ENCODE data around the gene LSM10. TPM values are rescaled to one million over a fixed set of nuclear protein-coding genes. Genes with fewer than 3 reads are reported as not detected.

Gene LSM10
- total RNA-seq, 1 donor from 2014 or later, result 62.7 TPM

DNA sequence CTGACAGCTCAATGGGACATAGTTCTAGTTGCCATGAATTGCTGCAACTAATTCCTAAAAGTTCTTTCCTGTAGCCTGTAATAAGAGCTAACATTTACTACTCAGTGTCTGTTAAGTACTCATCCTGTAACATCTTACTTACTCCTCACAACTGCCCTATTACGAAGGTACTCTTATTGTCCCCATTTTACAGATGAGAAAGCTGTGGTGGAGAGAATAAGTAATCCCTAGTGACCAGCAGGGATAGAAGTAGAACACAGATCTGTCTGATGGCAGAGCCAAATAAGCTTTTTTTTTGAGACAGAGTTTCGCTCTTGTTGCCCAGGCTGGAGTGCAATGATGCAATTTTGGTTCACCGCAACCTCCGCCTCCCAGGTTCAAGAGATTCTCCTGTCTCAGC lies 15.0 kb downstream of the LSM10 start:
- no peaks in the 10 kb centered on the region for H3K9me3 Mint-ChIP-seq
- peaks cover 83% of the 10 kb centered on the region for H3K4me1 Mint-ChIP-seq
- DNase-seq (no peak), ATAC-seq (ENCODE audit: low read depth) (no peak)
- CTCF ChIA-PET, result interaction anchor here (1.0 to 1.3 kb wide), 2 partner anchors 16 to 38 kb away, joined by 3 to 4 read pairs; no protein-coding TSS in a partner anchor
- intact Hi-C loops (cut with micrococcal nuclease), result no loop called here
- no peak overlapping the region for H3K4me3 Mint-ChIP-seq
- H3K36me3 Mint-ChIP-seq (ENCODE audit: low read depth), result peaks cover 40% of the 10 kb centered on the region
- no peaks in the 10 kb centered on the region for H3K27me3 Mint-ChIP-seq
- TF ChIP-seq, protein P1, sequence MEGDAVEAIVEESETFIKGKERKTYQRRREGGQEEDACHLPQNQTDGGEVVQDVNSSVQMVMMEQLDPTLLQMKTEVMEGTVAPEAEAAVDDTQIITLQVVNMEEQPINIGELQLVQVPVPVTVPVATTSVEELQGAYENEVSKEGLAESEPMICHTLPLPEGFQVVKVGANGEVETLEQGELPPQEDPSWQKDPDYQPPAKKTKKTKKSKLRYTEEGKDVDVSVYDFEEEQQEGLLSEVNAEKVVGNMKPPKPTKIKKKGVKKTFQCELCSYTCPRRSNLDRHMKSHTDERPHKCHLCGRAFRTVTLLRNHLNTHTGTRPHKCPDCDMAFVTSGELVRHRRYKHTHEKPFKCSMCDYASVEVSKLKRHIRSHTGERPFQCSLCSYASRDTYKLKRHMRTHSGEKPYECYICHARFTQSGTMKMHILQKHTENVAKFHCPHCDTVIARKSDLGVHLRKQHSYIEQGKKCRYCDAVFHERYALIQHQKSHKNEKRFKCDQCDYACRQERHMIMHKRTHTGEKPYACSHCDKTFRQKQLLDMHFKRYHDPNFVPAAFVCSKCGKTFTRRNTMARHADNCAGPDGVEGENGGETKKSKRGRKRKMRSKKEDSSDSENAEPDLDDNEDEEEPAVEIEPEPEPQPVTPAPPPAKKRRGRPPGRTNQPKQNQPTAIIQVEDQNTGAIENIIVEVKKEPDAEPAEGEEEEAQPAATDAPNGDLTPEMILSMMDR (IDR thresholded peaks at IDR 0.05), result no peak
- POLR2A ChIA-PET, result no interaction called here
- peak overlapping the region; percentile 30 for H3K27ac Mint-ChIP-seq

DNA sequence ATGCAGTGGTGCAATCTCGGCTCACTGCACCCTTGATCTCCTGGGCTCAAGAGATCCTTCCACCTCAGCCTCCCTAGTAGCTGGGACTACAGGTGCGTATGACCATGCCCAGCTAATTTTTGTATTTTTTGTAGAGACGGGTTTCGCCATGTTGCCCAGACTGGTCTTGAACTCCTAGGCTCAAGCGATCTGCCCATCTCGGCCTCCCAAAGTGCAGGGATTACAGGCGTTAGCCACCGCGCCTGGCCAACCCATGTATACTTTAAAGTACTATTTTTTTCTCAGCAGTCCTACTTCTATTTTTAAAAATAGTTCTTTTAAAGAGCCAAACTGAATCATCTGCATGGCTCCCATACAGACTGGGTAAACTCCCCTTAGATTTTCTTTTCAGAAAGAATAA lies 15.5 kb downstream of the LSM10 start:
- Mint-ChIP-seq H3K4me3 (no peak overlapping the region), H3K4me1 (peaks cover 81% of the 10 kb centered on the region), H3K27ac (peak overlapping the region; percentile 30), H3K27me3 (no peaks in the 10 kb centered on the region), H3K9me3 (no peaks in the 10 kb centered on the region), H3K36me3 (ENCODE audit: low read depth) (peaks cover 43% of the 10 kb centered on the region)
- ATAC-seq (ENCODE audit: low read depth) (no peak), DNase-seq (no peak)
- intact Hi-C loops (cut with micrococcal nuclease), result no loop called here
- TF ChIP-seq, protein P1 (IDR thresholded peaks at IDR 0.05), result no peak
- ChIA-PET CTCF (interaction anchor here (1.0 to 1.3 kb wide), 2 partner anchors 15 to 38 kb away, joined by 3 to 4 read pairs; no protein-coding TSS in a partner anchor), POLR2A (interaction anchor here (1.0 kb wide), 1 partner anchor 15 kb away, joined by 3 read pairs; the partner anchor contains the start of gene LSM10)

DNA sequence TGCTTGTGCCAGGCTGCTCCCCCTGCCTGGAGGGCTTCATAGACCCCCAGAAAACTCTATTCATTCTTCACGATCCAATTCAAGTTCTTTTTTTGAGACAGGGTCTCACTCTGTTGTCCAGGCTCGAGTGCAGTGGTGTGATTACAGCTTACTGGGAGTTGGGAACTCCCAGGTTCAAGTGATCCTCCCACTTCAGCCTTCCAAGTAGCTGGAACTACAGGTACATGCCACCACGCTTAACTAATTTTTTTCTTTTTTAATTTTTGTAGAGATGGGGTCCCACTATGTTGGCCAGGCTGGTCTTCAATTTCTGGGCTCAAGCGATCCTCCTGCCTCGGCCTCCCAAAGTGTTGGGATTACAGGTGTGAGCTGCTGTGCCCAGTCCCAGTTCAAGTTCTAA lies 16.3 kb downstream of the LSM10 start:
- H3K4me1 Mint-ChIP-seq, result peaks cover 77% of the 10 kb centered on the region
- no peaks in the 10 kb centered on the region for H3K27me3 Mint-ChIP-seq
- POLR2A ChIA-PET, result interaction anchor here (1.0 kb wide), 1 partner anchor 16 kb away, joined by 3 read pairs; the partner anchor contains the start of gene LSM10

DNA sequence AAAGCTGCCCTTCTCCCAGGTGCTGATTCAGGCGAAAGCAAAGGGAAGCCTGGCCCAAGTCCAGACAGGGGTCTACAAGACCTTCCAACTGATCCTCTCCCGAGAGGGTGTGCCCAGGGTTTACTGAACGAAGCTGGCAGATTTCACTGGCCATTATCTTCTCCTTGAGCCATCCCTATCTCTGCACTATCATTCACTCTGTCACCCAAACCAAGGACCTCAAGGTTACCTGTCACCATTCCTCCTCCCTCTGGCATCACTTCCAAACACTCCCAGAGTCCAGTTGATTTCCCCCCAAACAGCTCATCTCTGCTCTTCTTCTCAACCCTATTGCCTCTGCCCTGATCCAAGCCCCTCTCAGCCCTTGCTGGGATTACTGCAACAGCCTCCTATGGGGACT lies 16.9 kb downstream of the LSM10 start:
- ATAC-seq (ENCODE audit: low read depth) (no peak), DNase-seq (no peak)
- TF ChIP-seq, protein P1 (IDR thresholded peaks at IDR 0.05), result no peak
- Mint-ChIP-seq H3K4me3 (no peak overlapping the region), H3K27ac (peak overlapping the region; percentile 36), H3K27me3 (no peaks in the 10 kb centered on the region), H3K36me3 (ENCODE audit: low read depth) (peaks cover 42% of the 10 kb centered on the region), H3K9me3 (no peaks in the 10 kb centered on the region), H3K4me1 (peaks cover 78% of the 10 kb centered on the region)
- CTCF ChIA-PET, result interaction anchor here (1.1 kb wide), 1 partner anchor 95 kb away, joined by 3 read pairs; no protein-coding TSS in a partner anchor
- intact Hi-C loops (cut with micrococcal nuclease), result no loop called here
- POLR2A ChIA-PET, result no interaction called here

More for the DNA sequence above, 16.3 kb downstream of the LSM10 start:
- Mint-ChIP-seq H3K36me3 (ENCODE audit: low read depth) (peaks cover 43% of the 10 kb centered on the region), H3K9me3 (no peaks in the 10 kb centered on the region), H3K4me3 (no peak overlapping the region), H3K27ac (peak overlapping the region; percentile 36)
- TF ChIP-seq, protein P1 (IDR thresholded peaks at IDR 0.05), result no peak
- intact Hi-C loops (cut with micrococcal nuclease), result no loop called here
- DNase-seq, result no peak
- no peak for ATAC-seq (ENCODE audit: low read depth)
- CTCF ChIA-PET, result interaction anchor here (1.1 kb wide), 1 partner anchor 96 kb away, joined by 3 read pairs; no protein-coding TSS in a partner anchor

DNA sequence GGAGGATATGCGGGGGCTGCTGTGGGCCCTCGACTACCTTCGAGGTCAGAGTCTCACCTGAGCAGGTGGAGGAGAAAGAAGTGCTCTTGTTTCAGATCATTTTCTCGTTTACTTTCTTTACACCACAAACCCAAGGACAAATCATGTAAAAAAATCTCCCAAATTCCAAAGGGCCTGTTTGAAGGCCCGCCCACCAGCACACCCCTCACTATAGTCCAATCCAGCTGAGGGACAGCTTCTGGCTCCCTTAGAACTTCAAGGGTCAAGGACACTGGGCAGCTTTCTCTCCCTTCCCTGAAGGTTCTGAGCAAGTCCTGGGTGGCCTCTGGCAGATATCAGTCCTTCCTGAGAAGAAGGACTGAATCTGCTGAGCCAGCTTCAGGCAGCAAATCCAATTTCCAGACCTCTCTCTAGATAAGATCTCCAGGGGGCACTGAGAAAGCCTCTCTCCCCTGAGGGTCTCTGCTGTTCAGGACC lies 17.5 kb downstream of the LSM10 start:
- intact Hi-C loops (cut with micrococcal nuclease), result no loop called here
- CTCF ChIA-PET, result no interaction called here
- no peaks in the 10 kb centered on the region for H3K27me3 Mint-ChIP-seq

More for the DNA sequence above, 17.5 kb downstream of the LSM10 start:
- H3K4me1 Mint-ChIP-seq, result peaks cover 82% of the 10 kb centered on the region
- DNase-seq, result no peak
- POLR2A ChIA-PET, result no interaction called here
- no peak for ATAC-seq (ENCODE audit: low read depth)
- H3K27ac Mint-ChIP-seq, result peak overlapping the region; percentile 36
- H3K36me3 Mint-ChIP-seq (ENCODE audit: low read depth), result peaks cover 42% of the 10 kb centered on the region
- TF ChIP-seq, protein P1 (IDR thresholded peaks at IDR 0.05), result no peak
- H3K9me3 Mint-ChIP-seq, result no peaks in the 10 kb centered on the region
- no peak overlapping the region for H3K4me3 Mint-ChIP-seq

Measured in activated B cell treated with CpG ODN at 0.5 μM for 24 hours (primary cell).